Smooth muscle cell (in vitro differentiated cells): ENCODE data around the gene LPCAT1. TPM values are rescaled to one million over a fixed set of nuclear protein-coding genes. Genes with fewer than 3 reads are reported as not detected.

Source experiments
- DNase-seq: peaks from one replicate; lab custom pipeline; 2025; ENCODE audit not compliant: unreplicated experiment; lab: John Stamatoyannopoulos, UW
- H2AFZ ChIP-seq: fragments of 200-600 bp; sonication (generic); 2 replicates; pipeline ENCODE4 v1.6.0; 2016; ENCODE audit warnings: antibody characterized with exemption, low read depth, mild to moderate bottlenecking
- H3F3A ChIP-seq: fragments of 200-600 bp; sonication (generic); 2 replicates; pipeline ENCODE4 v1.6.0; 2017; ENCODE audit warnings: antibody characterized with exemption, low read depth
- H3K27ac ChIP-seq: fragments of 200-600 bp; sonication (generic); 2 replicates; pipeline ENCODE4 v1.5.1; 2016; ENCODE audit warnings: low read depth, mild to moderate bottlenecking
- H3K27me3 ChIP-seq: fragments of 200-600 bp; sonication (generic); 2 replicates; pipeline ENCODE4 v1.6.1; 2016; ENCODE audit warnings: low read depth, mild to moderate bottlenecking
- H3K36me3 ChIP-seq: fragments of 200-600 bp; sonication (generic); 2 replicates; pipeline ENCODE4 v1.5.1; 2016; ENCODE audit warnings: low read depth
- H3K4me1 ChIP-seq: fragments of 200-600 bp; sonication (generic); 2 replicates; pipeline ENCODE4 v1.5.1; 2016; ENCODE audit warnings: low read depth
- H3K4me2 ChIP-seq: fragments of 200-600 bp; sonication (generic); 2 replicates; pipeline ENCODE4 v1.6.0; 2016; ENCODE audit warnings: mild to moderate bottlenecking
- H3K4me3 ChIP-seq: fragments of 200-600 bp; sonication (generic); 2 replicates; pipeline ENCODE4 v1.5.1; 2016; ENCODE audit warnings: mild to moderate bottlenecking
- H3K79me2 ChIP-seq: fragments of 200-600 bp; sonication (generic); 2 replicates; pipeline ENCODE4 v1.6.0; 2016; ENCODE audit warnings: low read depth, mild to moderate bottlenecking
- H3K9ac ChIP-seq: fragments of 200-600 bp; sonication (generic); 2 replicates; pipeline ENCODE4 v1.6.0; 2016; ENCODE audit warnings: low read depth
- H3K9me3 ChIP-seq: fragments of 200-600 bp; sonication (generic); replicated peaks from 2 replicates; pipeline ENCODE4 v1.5.1; 2016; ENCODE audit warnings: low read depth
- H4K20me1 ChIP-seq: fragments of 200-600 bp; sonication (generic); 2 replicates; pipeline ENCODE4 v1.6.0; 2016; ENCODE audit warnings: low read depth
- WGBS: methylation state at CpG from one replicate; pipeline ENCODE4 v1.1.7; 2016; ENCODE audit warnings: low lambda C conversion rate; 5-methylcytosine and 5-hydroxymethylcytosine counted together
- polyA plus RNA-seq: library from polyadenylated mRNA; unstranded; fragments of >200 nt; fragmentation: Nextera tagmentation; extraction: Ambion mirVana; gene quantifications from 2 replicates; pipeline ENCODE4 v1.2.1, GENCODE V29; 2016
- total RNA-seq: library from RNA; depleted of rRNA; stranded (reverse); fragments of >200 nt; gene quantifications from 2 replicates; pipeline ENCODE4 v1.2.3, GENCODE V29; 2014
- TF ChIP-seq, protein P1 (sequence below): fragments of 200-600 bp; sonication (generic); IDR thresholded peaks from 2 replicates; pipeline ENCODE4 v1.5.1; 2017; ENCODE audit warnings: borderline replicate concordance, mild to moderate bottlenecking, antibody characterized with exemption; ENCODE audit not compliant: insufficient read depth, poor library complexity, severe bottlenecking

LPCAT1 gene
- total and polyA plus RNA-seq, 2 experiments from 2014 or later, result 42.7 to 50.1 TPM

DNA sequence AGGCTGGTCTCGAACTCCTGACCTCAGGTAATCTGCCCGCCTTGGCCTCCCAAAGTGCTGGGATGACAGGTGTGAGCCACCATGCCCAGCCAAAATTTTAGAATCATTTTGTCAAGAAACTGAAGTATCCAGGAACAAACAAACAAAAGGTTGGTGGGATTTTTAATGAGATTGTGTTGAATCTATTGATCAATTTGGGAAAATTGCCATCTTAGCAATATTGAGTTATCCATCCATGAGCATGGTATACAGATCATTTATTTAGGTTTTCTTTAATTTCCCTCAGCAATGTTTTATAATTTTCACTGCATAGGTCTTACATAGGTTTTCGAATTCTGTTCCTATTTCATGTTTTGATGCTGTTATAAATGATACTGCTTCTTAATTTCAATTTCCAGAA, 5.7 kb upstream of the LPCAT1 start:
- no peaks in the 10 kb centered on the region for H3F3A ChIP-seq
- H3K79me2 ChIP-seq, result no peaks in the 10 kb centered on the region
- no peak overlapping the region for H3K4me2 ChIP-seq
- H3K4me1 ChIP-seq, result peaks cover under 1% of the 10 kb centered on the region
- no peaks in the 10 kb centered on the region for H3K36me3 ChIP-seq
- no peak overlapping the region for H2AFZ ChIP-seq
- H3K27ac ChIP-seq, result no peak overlapping the region
- H4K20me1 ChIP-seq, result no peaks in the 10 kb centered on the region
- 92% methylated on average over 3 of the region's 3 CpGs for WGBS
- TF ChIP-seq, protein P1, sequence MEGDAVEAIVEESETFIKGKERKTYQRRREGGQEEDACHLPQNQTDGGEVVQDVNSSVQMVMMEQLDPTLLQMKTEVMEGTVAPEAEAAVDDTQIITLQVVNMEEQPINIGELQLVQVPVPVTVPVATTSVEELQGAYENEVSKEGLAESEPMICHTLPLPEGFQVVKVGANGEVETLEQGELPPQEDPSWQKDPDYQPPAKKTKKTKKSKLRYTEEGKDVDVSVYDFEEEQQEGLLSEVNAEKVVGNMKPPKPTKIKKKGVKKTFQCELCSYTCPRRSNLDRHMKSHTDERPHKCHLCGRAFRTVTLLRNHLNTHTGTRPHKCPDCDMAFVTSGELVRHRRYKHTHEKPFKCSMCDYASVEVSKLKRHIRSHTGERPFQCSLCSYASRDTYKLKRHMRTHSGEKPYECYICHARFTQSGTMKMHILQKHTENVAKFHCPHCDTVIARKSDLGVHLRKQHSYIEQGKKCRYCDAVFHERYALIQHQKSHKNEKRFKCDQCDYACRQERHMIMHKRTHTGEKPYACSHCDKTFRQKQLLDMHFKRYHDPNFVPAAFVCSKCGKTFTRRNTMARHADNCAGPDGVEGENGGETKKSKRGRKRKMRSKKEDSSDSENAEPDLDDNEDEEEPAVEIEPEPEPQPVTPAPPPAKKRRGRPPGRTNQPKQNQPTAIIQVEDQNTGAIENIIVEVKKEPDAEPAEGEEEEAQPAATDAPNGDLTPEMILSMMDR, result no peak
- no peak for DNase-seq
- H3K4me3 ChIP-seq, result no peak overlapping the region
- no peaks in the 10 kb centered on the region for H3K9me3 ChIP-seq
- no peak overlapping the region for H3K9ac ChIP-seq
- H3K27me3 ChIP-seq, result peaks cover 9% of the 10 kb centered on the region

DNA sequence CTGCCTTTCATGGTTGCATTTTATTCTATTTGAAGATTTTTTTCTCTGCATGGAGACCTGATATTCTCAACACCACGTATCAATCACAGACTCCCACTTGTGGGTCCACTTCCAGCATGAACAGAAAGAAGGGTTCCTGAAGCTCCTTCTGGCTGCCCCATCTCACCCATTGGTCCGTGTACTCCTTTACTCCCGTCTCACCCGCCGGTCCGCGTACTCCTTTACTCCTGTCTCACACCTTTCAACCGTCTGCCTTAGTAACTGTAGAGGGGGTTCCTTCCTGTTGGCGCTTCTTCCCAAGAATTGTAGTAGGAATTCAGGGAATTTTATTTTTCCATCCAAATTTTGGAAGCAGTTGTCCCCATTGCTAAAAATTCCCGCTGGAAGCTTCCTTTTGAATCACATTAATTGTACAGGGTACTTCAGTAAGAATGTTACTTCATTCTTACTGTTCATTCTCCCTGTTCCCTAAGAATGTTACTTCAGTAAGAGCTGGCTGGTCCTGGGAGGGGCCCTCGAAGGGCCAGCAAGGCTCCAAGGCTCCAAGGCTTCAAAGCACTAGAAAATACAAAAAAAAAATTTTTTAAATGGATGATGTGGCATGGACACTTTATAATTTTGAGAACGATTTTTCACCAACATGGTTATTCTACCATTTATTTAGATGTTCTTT, 3.9 kb upstream of the LPCAT1 start:
- no peak overlapping the region for H2AFZ ChIP-seq
- 85% methylated on average over 12 of the region's 12 CpGs for WGBS
- H3K79me2 ChIP-seq, result peaks cover 6% of the 10 kb centered on the region
- H3F3A ChIP-seq, result no peaks in the 10 kb centered on the region
- no peak overlapping the region for H3K4me3 ChIP-seq
- TF ChIP-seq, protein P1, result no peak
- peaks cover 6% of the 10 kb centered on the region for H4K20me1 ChIP-seq
- H3K27ac ChIP-seq, result peak overlapping the region; percentile 59
- no peaks in the 10 kb centered on the region for H3K36me3 ChIP-seq
- H3K4me2 ChIP-seq, result no peak overlapping the region
- no peak overlapping the region for H3K9ac ChIP-seq
- no peaks in the 10 kb centered on the region for H3K9me3 ChIP-seq
- peaks cover 7% of the 10 kb centered on the region for H3K4me1 ChIP-seq
- H3K27me3 ChIP-seq, result no peaks in the 10 kb centered on the region
- no peak for DNase-seq

DNA sequence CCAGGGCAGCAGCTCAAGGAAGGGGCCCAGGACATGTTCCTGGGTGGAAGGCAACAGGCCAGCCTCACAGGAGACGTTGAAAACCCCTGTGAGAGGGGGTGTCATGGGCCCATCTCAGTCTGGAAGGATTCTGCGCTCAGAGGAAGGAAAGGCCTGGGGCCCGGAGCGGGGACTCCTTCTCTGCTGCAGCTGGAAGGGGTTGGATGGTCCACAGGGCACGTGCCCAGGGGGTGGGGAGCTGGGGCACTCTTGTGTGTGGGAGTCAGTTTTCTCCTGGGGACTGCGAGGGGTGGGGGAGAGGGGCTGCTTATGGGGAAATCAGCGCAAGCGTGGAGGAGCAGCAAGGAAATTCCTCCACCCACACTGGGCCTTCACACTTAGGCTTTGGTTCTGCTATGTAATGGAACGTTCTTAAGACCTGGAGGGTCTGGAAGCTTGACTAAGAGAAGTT, 2.9 kb upstream of the LPCAT1 start:
- Histone ChIP-seq H3K4me1 (peaks cover 14% of the 10 kb centered on the region), H3K27me3 (no peaks in the 10 kb centered on the region), H3K9me3 (no peaks in the 10 kb centered on the region), H3K36me3 (no peaks in the 10 kb centered on the region), H4K20me1 (peaks cover 15% of the 10 kb centered on the region), H3K4me3 (no peak overlapping the region), H2AFZ (peak overlapping the region; percentile 77), H3K79me2 (peaks cover 16% of the 10 kb centered on the region), H3K4me2 (no peak overlapping the region), H3K9ac (no peak overlapping the region), H3F3A (peaks cover 2% of the 10 kb centered on the region), H3K27ac (peak overlapping the region; percentile 59)
- no peak for DNase-seq
- 58% methylated on average over 9 of the region's 9 CpGs for WGBS
- TF ChIP-seq, protein P1, result no peak

DNA sequence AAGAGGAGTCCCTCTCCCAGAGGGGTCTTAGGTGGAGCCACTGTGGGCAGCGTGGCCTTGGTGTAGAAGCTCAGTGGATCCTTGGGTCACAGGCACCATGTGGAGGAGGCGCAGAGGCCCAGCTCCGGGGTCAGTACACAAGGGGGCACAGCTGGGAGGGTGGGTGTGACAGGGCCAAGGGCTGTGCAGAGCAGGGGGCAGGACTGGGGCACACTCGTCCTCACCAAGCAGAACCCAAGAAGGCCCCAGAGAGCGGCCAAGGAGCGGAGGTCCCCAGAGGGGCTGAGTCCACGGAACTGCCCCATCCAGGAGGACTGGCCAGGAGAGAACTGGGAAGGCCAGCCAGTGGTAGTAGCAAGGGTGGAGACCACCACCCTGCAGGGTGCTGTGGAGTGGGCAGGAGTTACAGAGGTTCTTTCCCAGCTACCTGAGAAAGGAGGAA, 2.5 kb upstream of the LPCAT1 start:
- WGBS, result 96% methylated on average over 7 of the region's 7 CpGs
- peaks cover 7% of the 10 kb centered on the region for H3F3A ChIP-seq
- no peak overlapping the region for H3K4me2 ChIP-seq
- peaks cover 20% of the 10 kb centered on the region for H4K20me1 ChIP-seq
- H3K36me3 ChIP-seq, result no peaks in the 10 kb centered on the region
- no peak overlapping the region for H3K9ac ChIP-seq
- H3K9me3 ChIP-seq, result no peaks in the 10 kb centered on the region
- H3K79me2 ChIP-seq, result peaks cover 21% of the 10 kb centered on the region
- H2AFZ ChIP-seq, result peak overlapping the region; percentile 77
- H3K27ac ChIP-seq, result no peak overlapping the region
- no peak overlapping the region for H3K4me3 ChIP-seq
- no peaks in the 10 kb centered on the region for H3K27me3 ChIP-seq
- H3K4me1 ChIP-seq, result peaks cover 19% of the 10 kb centered on the region
- TF ChIP-seq, protein P1, result no peak
- no peak for DNase-seq
